ENCODE results near the gene DPYSL5. TPM values are rescaled to one million over a fixed set of nuclear protein-coding genes. Genes with fewer than 3 reads are reported as not detected.
A peak's percentile ranks its signal among the peaks of the same experiment; 100 is the strongest.

Gene DPYSL5
- total RNA-seq, 3 donors from 2014 or later = not detected

- Histone ChIP-seq H3K4me1 (peaks cover 0 to 3% of the 10 kb centered on the region in 2 donors), H3K36me3 (no peaks in the 10 kb centered on the region), H3K9me3 (no peaks in the 10 kb centered on the region), H3K4me3 (no peak overlapping the region), H3K27ac (peak overlapping the region in 1 of 2 donors; percentile 48), H3K27me3 (no peaks in the 10 kb centered on the region)
- DNase-seq (ENCODE audit: low spot score in 2 of 2) = no peak
- intact Hi-C loops (cut with DNase I; ENCODE audit: low total_unique reads) = no loop called here
- TF ChIP-seq POLR2A (IDR thresholded peaks at IDR 0.05) = no peak
- TF ChIP-seq, protein P1, sequence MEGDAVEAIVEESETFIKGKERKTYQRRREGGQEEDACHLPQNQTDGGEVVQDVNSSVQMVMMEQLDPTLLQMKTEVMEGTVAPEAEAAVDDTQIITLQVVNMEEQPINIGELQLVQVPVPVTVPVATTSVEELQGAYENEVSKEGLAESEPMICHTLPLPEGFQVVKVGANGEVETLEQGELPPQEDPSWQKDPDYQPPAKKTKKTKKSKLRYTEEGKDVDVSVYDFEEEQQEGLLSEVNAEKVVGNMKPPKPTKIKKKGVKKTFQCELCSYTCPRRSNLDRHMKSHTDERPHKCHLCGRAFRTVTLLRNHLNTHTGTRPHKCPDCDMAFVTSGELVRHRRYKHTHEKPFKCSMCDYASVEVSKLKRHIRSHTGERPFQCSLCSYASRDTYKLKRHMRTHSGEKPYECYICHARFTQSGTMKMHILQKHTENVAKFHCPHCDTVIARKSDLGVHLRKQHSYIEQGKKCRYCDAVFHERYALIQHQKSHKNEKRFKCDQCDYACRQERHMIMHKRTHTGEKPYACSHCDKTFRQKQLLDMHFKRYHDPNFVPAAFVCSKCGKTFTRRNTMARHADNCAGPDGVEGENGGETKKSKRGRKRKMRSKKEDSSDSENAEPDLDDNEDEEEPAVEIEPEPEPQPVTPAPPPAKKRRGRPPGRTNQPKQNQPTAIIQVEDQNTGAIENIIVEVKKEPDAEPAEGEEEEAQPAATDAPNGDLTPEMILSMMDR (IDR thresholded peaks at IDR 0.05) = no peak
Observed at GRCh38 chr2:26901326-26902183, 53.6 kb downstream of the DPYSL5 start.

- TF ChIP-seq, protein P1 (IDR thresholded peaks at IDR 0.05) = no peak
- TF ChIP-seq POLR2A (IDR thresholded peaks at IDR 0.05) = no peak
- no peak for TF ChIP-seq POLR2AphosphoS5 (IDR thresholded peaks at IDR 0.05)
- H3K27me3 ChIP-seq = no peaks in the 10 kb centered on the region
- no peak for DNase-seq (ENCODE audit: low spot score in 2 of 2)
- no peaks in the 10 kb centered on the region for H3K36me3 ChIP-seq
- no peak overlapping the region for H3K4me3 ChIP-seq
- no peaks in the 10 kb centered on the region for H3K9me3 ChIP-seq
- no peak overlapping the region for H3K27ac ChIP-seq
- intact Hi-C loops (cut with DNase I; ENCODE audit: low total_unique reads) = no loop called here
- H3K4me1 ChIP-seq = peaks cover 0 to 3% of the 10 kb centered on the region in 2 donors
Observed at GRCh38 chr2:26903676-26904075, 55.7 kb downstream of the DPYSL5 start.

DNA sequence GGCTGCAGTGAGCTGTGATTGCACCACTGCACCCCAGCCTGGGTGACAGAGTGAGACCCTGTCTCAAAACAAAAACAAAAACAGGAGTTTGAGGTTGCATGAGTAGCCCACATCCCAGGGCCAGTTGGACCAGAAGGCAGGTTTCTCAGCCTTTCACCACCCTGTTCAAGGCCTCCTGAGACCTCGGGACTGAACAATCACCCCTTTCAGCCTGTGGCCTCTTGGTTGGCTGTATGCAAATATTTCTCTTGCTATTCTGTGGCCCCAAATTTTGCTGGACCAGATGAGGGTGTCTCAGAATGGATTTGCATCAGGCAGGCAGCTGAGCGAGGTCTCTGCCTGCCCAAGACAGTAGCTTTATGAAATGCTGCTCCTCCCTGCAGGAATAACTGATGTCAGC lies 56.9 kb downstream of the DPYSL5 start:
- H3K9me3 ChIP-seq = no peaks in the 10 kb centered on the region
- no peak overlapping the region for H3K4me3 ChIP-seq
- H3K36me3 ChIP-seq = no peaks in the 10 kb centered on the region
- H3K27me3 ChIP-seq = no peaks in the 10 kb centered on the region
- intact Hi-C loops (cut with DNase I; ENCODE audit: low total_unique reads) = no loop called here
- DNase-seq (ENCODE audit: low spot score in 2 of 2) = no peak
- peaks cover 0 to 3% of the 10 kb centered on the region in 2 donors for H3K4me1 ChIP-seq
- H3K27ac ChIP-seq = no peak overlapping the region
- TF ChIP-seq POLR2A (IDR thresholded peaks at IDR 0.05) = no peak
- no peak for TF ChIP-seq POLR2AphosphoS5 (IDR thresholded peaks at IDR 0.05)
- TF ChIP-seq, protein P1 (IDR thresholded peaks at IDR 0.05) = no peak

DNA sequence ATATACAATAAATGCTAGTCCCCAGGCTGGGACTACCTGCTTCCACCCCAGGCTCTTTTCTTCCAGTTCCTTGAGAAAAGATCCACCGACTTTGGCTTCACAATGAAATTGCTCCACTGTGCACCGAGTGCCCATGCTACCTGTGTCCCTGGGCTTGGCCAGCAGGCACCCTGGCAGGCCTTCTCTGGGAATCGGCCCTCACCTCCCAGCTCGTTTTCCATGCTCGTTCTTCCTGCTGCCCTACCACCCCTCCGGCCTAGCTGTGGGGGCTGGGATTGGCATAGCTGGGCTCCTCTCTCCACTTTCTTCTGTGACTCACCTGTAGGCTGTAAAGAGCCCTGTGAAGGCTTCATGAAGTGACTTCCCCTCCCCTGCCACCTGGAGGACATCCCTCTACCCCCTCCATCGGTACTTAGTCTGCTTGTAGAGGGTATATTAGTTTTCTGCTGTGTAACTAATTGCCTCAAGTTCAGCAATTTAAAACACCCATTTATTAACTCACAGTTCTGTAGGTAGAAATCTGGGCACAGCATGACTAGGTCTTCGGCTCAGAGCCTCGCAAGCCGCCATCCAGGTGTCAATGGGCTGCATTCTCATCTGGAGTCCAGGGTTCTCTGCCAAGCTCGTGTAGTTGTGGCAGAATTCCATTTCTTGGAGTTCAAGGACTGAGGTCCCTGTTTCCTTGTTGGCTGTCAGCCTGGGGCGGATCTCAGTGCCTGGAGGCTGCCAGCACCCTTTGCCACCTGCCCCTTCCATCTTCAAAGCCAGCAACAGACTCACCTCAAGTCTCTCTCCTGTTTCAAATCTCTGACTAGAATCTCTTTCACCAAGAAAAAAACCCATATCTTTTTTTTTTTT lies 57.6 kb downstream of the DPYSL5 start:
- Histone ChIP-seq H3K36me3 (no peaks in the 10 kb centered on the region), H3K9me3 (no peaks in the 10 kb centered on the region), H3K4me1 (peaks cover 0 to 3% of the 10 kb centered on the region in 2 donors), H3K27me3 (no peaks in the 10 kb centered on the region), H3K27ac (no peak overlapping the region), H3K4me3 (no peak overlapping the region)
- TF ChIP-seq POLR2A (IDR thresholded peaks at IDR 0.05) = no peak
- intact Hi-C loops (cut with DNase I; ENCODE audit: low total_unique reads) = no loop called here
- no peak for DNase-seq (ENCODE audit: low spot score in 2 of 2)

- Histone ChIP-seq H3K4me3 (no peak overlapping the region), H3K36me3 (no peaks in the 10 kb centered on the region), H3K4me1 (no peaks in the 10 kb centered on the region), H3K9me3 (no peaks in the 10 kb centered on the region), H3K27ac (no peak overlapping the region), H3K27me3 (peaks cover 0 to 13% of the 10 kb centered on the region in 2 donors)
- DNase-seq (ENCODE audit: low spot score in 2 of 2) = no peak
- intact Hi-C loops (cut with DNase I; ENCODE audit: low total_unique reads) = no loop called here
- TF ChIP-seq, protein P1 (IDR thresholded peaks at IDR 0.05) = no peak
- no peak for TF ChIP-seq POLR2A (IDR thresholded peaks at IDR 0.05)
- TF ChIP-seq POLR2AphosphoS5 (IDR thresholded peaks at IDR 0.05) = no peak
Observed at GRCh38 chr2:26907416-26907815, 59.5 kb downstream of the DPYSL5 start.
